GOT3 (cell line): ENCODE measurements around the gene HS6ST3.

ENCODE experiments used
- DNase-seq: peaks from one replicate; lab custom pipeline; 2025; ENCODE audit warnings: mixed read lengths; lab: John Stamatoyannopoulos, UW

HS6ST3 gene

DNA sequence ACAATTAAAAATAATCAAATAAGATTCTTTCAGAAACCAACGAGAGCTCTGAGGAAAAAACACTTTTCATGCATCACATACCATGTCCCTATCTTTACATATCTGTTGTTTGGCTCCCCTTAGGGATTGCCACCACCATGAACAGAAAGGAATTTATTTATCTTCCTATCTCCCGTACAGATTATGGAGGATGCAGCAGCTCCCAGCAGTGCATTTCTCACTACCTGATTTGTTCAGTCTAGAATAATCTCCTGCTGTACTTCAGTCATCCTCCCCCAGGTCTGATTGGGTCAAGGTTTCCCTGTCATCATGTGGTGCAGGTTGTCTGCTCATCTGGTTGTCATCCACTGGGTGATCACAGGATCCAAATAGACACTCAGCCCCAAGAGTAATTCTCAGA, 453.1 kb downstream of the HS6ST3 start:
- DNase-seq, result no peak

DNA sequence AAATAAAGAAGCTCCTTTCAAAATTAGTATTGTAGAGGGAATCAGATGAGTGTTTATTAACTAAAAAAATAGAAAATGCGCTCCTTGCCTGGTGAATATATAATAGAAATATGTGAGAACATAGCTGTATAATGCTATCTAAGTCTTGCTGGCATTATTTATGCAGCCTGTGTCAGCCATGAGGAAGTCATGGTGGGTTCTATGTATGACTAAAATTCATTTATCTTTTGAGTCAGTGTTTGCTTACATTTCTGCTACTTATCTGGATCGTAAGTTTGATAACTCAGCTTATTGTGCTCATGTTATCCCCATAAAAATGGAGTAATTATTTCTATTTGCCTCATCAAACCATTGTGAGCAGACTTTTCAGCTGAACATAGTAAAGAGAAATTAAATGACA, 455.1 kb downstream of the HS6ST3 start:
- DNase-seq, result no peak

DNA sequence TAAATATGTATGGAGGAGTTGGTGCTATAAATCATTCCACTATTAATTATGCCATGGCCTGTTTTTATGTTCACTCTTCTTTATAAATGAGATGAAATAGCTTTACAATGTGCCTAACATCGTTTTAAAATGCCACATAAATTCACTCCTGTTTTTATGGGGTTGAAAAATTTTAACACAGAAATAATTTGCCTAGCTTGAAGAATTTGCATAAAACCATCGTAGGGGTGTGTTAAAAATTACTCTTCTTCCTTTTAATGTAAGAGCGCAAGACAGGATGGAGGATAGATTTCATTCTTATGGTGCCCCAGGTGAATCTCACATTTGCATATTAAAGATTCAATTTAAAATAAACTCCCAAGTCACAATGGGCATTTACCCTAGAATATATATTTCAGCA, 456.6 kb downstream of the HS6ST3 start:
- DNase-seq, result no peak

DNA sequence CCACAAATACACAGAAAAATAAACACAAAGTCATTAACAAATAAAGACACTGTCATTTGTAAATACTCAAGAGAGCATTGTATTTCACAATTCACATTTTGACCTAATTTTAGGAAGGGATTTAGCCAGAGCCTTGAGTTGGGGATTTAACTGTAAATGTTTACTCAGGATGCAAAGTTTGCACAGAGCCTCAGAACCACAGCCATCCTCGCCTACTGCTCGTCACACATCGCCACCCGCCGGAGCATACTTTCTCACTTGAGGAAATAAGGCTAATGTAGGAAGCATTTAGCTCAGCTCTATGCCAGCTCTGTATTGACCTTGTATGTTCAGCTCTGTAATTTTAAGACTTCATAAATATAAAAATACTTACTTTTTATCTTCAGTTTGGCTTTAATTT, 461.6 kb downstream of the HS6ST3 start:
- DNase-seq, result no peak

DNA sequence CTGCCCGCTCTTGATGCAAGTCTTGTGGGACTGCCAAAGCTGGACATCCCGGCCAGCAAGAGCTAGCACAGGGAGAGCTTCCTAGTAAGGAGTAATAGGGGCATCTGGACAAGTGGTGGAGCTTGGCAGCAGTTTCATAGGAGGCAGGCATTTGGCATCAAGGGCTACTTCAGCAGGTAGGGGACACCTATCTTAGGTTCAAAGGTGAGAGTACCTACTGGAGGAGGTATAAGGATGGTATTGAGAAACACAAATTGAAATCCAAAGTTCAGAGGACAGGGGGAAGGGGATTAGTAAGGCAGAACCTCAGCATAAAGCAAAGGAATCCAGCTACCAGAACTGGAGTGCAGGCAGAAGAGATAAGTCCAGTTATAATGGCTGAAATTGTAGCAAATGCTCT, 462.7 kb downstream of the HS6ST3 start:
- no peak for DNase-seq

DNA sequence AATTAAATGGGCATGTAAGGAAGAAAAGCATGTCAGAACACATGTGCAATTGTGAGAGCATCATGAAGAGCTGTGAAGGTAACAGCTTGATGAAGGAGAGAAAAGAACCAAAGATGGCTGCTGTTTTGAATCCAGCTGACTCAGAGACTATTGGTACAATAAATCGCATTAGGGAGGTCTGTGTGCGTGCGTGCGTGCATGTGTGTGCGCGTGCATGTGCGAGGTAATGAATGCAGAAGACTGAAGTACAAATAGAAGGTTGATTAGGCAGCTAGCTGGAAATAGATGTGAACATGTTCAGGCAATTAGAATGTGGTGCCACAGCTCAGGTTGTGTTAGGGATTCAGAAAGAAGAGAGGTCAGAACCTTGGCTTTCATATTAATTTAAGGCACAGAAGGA, 463.9 kb downstream of the HS6ST3 start:
- no peak for DNase-seq

DNA sequence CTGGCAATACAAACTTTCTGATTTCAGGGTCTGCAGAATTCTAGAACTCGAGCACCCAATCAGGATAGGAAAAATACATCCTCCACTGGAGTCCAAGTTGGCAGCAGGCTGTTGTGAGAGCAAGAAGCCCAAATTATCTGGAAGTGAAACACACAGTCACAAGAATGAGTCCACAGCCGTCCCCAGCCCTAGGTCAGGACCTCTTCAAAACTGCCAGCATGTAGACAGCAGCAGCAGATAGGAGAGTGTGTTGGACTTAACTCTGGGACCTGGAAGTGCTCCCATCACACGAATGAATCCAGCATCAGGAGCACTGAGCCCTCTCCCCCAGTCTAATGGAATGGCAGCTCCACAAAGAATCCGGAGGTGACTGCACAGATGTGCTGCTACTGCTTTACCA, 483.7 kb downstream of the HS6ST3 start:
- no peak for DNase-seq

DNA sequence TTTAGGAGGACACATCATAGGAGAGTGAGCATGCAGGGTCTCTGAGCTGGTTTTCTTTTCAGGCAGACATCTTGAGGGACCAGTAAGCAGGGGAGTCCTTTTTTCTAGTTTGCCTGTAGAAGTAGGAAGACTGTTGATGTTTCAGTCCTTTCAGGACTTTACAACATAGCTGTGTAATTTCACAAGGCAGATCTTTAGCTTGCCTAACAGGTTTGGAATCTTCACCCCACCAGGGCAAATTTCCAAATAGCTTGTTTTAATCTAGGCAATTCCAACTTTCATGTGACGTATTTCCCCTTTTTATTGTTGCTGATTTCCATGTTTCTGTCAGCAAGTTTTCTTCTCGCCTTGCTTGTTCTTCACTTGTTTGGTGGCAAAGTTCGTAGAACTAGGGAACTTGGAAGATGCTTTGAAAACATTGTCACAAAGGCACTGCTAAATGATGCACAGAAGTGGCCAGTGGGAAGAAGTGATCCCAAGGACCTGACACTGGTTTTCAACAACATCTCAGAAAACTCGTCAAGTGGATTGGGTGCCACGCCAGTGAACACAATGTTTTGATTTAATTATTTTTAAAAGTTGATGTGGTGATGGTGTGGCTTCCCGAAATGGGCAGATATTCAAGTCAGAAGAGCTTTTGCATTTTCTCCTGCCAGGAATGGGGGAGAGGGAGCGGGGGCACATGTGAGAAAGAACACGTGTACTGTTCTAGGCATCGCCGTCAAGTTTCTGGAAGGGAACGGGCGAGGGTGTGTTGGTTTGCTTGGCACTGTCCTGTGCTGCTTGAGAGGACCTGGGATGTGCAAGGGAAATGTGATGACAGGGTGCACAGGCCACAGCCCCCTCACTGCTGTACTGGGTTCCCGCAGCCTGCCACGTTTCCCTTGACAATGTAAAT, 485.8 kb downstream of the HS6ST3 start:
- no peak for DNase-seq

DNA sequence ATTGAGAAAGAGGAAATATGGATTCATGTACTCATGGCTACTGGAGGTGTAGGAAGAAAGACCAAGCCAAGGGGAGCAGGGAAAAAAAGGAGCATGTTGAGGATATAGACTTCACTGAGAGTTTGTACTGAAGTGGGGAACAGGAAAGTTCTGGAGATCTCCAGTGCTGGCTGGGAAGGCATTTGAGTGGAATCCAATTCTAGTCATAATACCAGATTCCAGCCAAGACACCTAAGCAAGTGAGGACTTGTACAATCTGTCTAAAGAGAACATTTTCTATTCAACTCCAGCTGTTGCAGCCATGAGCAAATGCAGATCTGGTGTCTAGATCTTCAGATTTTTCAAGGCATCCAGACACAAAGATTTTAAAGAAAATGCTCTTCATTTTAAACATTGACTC, 491.8 kb downstream of the HS6ST3 start:
- no peak for DNase-seq

DNA sequence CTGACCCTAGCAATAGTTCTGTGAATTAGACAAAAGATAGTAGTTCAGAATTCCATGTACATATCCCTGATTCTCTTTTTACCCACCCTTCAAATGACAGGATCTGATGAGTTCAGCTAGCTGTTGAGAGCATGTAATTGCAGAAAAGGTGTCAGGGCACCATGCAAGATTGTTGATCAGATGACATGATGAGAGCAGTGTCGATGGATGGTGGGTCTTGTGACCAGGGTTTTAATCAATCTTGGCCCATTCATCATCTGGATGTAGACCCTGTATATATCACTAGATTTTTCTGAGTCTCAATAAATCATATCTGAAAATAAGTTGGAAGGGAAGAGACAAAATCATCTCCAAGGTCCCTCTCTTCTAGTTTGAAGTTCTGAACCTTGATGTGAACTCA, 525.3 kb downstream of the HS6ST3 start:
- DNase-seq, result no peak

DNA sequence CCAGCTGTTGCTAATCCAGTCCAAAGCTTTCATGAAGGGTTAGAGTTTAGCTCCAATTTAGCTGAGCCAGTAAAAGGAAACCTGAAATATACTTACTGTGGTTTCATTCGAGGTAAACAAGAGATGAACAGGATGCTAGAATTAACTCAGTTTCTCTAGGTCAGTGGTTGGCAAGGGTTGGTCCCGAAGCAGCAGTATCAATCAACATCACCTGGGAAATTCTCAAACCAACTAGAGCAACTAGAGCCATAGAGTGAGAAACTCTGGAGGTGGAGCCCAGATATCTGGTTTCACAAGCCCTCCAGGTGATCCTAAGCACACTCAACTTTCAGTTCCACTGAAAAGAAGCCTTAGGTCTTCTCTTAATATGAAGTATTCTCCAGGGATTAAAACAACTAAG, 527.6 kb downstream of the HS6ST3 start:
- no peak for DNase-seq

DNA sequence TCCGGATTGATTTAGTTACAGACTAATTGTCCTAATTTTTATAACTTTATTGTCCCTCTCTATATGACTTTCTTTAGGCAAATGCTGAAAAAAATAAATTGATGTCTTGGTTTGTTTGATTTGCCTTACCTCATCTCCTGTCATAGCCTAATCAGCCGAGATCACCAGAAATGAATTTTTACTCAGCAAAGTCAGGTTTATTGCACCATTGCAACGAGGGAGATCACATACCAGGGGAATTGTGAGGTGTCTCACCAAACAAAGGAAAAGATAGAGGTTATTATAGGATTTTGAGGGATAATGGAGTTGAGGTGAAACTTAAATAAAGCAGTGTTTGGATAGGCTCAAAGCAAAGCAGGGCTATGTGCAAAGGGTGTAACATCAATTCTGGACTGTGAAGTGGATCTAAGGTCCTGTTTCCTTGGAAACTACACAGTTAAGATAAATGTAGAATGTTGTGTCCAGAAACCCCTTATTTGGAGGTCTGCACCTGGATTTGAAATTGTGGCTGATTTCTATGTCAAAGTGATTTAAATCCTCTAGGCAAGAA, 531.8 kb downstream of the HS6ST3 start:
- DNase-seq, result no peak

DNA sequence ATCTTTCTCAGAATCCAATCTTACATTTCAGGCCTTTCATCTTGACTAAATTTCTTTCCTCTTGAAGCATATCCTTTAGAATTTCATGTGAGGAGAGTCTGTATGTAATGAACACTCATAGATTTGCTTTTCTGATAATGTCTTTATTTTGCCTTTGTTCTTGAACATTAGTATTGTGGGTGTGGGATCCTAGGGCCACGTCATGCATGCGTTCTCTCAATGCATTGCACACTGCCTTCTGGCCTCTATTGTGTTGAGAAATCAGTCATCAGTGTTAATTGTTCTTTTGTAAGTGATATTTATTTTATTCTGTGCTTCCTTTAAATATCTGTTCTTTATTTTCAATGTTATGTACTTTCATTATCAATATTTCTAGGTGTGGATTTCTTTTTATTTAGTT, 539.4 kb downstream of the HS6ST3 start:
- DNase-seq, result no peak

DNA sequence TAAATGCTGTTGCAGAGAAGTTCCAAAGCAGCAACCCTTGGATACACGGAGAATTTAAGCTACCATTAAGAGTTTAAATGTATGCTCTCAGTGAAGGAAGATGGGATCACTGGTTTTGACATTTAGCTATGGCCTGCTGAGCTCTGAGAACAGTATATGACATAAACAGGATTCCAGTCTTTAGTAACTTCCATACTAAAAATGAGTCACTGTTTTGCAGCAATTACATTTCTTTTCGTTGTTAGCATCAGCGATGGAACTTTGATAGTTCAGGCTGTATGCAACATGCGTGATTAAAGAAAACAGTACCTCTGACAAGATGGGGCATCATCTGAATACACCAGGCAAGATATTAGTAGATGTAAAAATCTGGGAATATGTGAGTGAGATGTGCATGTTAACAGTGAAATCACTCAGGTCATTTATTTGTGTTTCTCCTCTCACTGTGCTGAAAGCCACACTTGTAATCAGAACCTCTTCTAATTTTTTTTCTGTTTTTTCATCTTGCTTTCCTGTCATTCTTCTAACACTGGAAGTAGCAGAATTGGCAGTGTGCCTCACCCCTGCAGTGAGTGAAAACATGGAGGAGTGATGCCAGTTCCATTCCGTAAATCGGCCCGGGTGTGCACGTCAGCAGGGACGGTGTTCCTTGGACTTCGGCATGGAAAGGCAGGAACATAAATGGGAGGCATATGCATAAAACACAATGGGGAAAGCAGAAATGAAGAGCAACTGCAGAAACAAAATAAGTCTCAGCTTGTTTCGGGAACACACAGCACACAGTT, 542.8 kb downstream of the HS6ST3 start:
- DNase-seq, result no peak

DNA sequence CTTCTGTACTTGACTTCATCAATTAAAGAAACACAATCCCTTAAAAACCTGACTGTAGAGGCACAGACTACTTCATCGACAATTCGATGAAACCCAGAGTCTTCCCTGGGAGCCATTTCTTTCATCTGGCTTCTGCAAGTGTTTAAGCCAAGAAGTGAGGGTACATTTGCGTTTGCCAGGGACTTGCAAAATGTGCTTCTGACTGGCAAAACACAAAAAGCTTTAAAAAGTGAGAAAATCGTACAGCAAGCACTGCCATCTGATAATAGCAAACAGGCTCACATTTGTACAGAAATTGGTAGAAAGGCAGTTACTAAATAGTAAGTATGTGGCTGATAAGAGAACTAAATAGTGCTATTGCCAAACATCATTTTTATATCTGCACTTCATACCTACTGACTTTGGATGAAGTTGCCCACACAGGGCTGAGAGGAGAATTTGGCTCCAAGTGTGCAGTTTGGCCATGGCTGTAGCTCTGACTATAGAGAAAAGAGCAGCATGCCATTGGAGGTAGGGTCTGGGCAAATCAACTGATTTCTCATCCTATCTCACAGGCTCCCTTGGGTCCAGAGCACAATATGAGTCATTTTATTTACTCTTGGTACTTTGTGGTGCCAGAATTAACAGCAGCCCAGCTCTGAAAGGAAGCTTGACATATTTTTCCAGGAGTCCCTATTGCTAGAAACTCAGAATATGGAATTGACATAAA, 546.2 kb downstream of the HS6ST3 start:
- no peak for DNase-seq

DNA sequence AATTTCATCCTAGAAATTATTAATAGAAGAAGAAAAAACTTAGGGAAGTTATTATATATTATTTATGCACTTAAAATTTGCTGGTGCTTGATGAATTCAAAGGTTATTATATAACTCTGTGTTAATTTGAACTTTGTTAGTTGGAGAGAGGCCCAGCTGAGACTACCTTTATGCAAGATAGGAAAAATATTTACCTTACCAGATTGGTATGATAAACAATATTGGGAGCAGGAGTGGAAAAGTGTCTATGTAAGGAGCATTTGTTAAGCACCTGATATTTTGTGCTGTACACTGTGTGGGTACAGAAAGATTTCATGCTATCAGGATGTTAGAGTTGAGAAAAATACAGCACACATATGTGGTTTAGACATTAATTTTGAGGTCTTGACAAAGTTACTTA, 547.1 kb downstream of the HS6ST3 start:
- DNase-seq, result no peak

DNA sequence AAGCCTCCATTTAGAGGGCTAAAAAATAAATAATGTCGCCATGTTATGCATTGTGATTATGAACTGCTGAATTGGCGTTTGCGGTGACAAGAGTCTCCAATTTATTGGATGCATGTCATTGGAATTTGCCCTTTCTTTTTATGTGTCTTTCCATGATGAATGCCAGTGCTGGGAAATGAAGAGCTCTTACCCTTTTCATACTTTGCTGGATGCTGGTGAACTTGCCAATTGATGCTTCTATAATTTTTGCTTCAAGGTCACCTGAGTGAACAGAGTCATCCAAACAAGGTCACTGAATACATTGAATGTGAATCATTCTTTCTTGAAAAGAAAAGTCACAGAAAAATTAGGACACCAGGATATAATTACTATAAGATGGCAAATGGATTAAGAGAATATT, 556.2 kb downstream of the HS6ST3 start:
- no peak for DNase-seq

DNA sequence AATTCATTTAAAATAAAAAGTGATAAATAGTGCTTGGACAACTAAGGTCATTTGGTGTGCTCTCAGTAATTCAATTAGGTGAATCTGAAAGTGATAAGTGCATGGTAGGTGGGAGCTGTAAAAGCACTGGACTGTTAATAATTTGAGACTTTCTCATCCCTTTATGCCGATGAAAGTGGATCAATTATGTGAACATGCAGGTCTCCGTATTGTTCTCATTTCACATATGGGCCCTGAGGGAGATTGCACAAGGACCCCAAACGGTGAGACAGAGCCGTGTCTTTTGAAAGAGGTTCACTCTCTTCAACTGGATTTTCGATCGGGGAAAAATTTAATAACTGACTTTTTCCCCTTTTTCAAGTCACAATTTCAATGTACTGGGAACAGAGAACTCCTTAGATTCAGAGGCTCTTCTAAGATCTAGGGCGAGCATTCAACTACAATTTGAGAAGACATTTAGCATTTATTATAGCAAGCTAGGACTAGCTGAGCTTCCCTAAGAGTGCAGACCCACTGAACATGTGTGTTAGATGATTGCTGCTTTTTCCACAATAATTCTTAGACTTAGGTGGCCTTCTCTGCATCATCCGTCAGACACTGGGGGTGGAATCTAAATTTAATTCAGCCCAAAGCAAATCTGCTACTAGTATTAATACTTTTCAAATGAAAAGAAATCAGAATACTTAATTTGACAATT, 556.8 kb downstream of the HS6ST3 start:
- DNase-seq, result no peak

DNA sequence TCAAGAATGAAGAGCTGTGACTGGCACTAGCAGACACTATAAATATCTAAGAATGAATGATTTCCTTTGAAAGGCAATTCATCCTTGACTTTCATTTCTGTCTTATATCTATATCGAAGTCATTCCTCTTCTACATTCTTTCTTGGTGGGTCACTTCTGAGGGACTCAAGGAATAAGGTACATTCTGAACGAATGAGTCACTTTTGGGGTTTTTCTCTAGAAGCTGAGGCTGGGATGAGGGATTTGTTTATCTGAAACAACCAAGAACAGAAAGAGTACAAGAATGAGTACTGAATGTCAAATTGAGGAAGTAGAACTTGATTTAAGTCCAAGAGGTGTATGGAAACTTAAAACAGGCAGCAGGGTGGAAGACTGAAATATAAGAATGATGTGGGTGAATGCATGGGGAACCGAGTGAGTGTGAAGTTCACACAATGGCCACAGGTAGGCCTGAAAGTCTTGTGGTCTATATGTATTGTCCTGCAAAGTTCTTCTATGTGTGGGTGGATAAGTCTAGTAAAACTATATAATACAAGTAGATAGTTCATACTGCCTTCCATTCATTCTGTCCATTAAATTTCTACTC, 560.5 kb downstream of the HS6ST3 start:
- DNase-seq, result no peak

DNA sequence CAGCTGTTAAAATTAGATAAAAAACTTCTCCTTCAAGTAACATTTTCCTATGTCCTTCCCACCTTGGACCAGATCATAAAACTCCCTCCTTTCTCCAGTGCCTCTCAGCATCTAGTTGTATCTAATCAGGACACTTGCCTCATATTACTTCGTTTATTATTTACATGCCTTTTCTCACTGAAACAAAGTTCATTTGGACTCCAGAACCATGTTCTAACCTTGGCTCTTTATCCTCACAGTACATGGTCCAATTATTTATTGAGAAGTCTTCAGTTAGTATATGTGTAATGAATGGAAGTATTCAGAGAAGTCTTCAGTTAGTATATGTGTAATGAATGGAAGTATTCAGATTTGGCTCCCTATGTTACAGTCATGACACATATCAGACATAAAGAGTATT, 561.7 kb downstream of the HS6ST3 start:
- DNase-seq, result no peak

DNA sequence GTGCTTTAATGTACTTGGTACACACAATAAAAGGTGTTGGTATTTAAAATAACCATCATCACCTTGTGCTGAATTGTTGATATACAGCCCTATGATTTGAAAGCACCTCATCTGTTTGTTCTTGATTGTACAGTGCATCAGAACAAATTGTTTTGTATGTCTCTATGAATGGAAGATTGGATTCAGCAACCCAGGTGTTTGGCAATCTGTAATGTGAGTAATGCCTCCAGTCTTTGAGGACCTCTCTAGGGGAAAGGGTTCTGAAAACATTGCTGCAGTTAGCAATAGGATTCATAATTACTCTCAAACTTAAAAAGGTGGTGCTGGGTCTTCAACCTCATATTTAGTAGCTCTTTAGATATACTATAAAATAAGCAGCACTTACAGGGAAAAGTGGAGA, 562.6 kb downstream of the HS6ST3 start:
- DNase-seq, result no peak
